CD4-positive, alpha-beta T cell (primary cell): Measurements from ENCODE around the gene IL1RAPL2. TPM values are rescaled to one million over a fixed set of nuclear protein-coding genes. Genes with fewer than 3 reads are reported as not detected.

Source experiments
- ATAC-seq: fragments of 200-7000 bp; cut with Tn5 transposase; one replicate; pipeline ENCODE4 v1.10.0; 2022; ENCODE audit warnings: mild to moderate bottlenecking; ENCODE audit not compliant: poor library complexity
- CTCF ChIA-PET: fragments of 350-600 bp; sonication (Branson Sonifier 250); formaldehyde crosslinking; loops from one replicate; lab custom pipeline; 2021; ENCODE audit warnings: antibody characterized with exemption, inconsistent platforms; lab: Charles Lee
- POLR2A ChIA-PET: fragments of 350-600 bp; sonication (Branson Sonifier 250); formaldehyde crosslinking; loops from one replicate; lab custom pipeline; 2021; ENCODE audit warnings: antibody characterized with exemption, inconsistent platforms; lab: Charles Lee
- DNase-seq, 14 experiments: peaks; one replicate each; pipeline ENCODE4 v3.0.0-alpha.2; 2013 to 2020; ENCODE audit warnings: mixed read lengths in 2 of 14
- H3K27ac ChIP-seq, 2 donors: one replicate each; pipeline versions ENCODE4 v1.5.1 to v1.7.0; 2013; ENCODE audit warnings: low read length in 2 of 2, low read depth in 1 of 2, mild to moderate bottlenecking in 1 of 2
- H3K27me3 ChIP-seq, 2 experiments: 1 replicate in 1 of 2; 2 replicates in 1 of 2; pipeline versions ENCODE4 v1.6.1 to v1.7.0; 2013; ENCODE audit warnings: low read length in 2 of 2, control low read depth in 1 of 2, mild to moderate bottlenecking in 1 of 2, moderate library complexity in 1 of 2; ENCODE audit not compliant: insufficient read depth in 2 of 2, control insufficient read depth in 1 of 2
- H3K36me3 ChIP-seq: one replicate; pipeline ENCODE4 v1.6.1; 2013; ENCODE audit warnings: low read length, control low read depth; ENCODE audit not compliant: insufficient read depth
- H3K4me1 ChIP-seq: one replicate; pipeline ENCODE4 v1.6.1; 2013; ENCODE audit warnings: low read length, control low read depth; ENCODE audit not compliant: insufficient read depth
- H3K4me3 ChIP-seq: one replicate; pipeline ENCODE4 v1.5.1; 2013; ENCODE audit warnings: mild to moderate bottlenecking, low read length, moderate library complexity
- H3K9me3 ChIP-seq, 2 experiments: 1 replicate in 1 of 2; 2 replicates in 1 of 2; pipeline versions ENCODE4 v1.6.1 to v1.7.0; 2013; ENCODE audit warnings: low read length in 2 of 2, mild to moderate bottlenecking in 2 of 2, control low read depth in 1 of 2, moderate library complexity in 1 of 2; ENCODE audit not compliant: control insufficient read depth in 1 of 2, insufficient read depth in 1 of 2
- H3K27ac Mint-ChIP-seq: one replicate; pipeline ENCODE4 v1.8.0; 2020; ENCODE audit warnings: mixed read lengths
- H3K27me3 Mint-ChIP-seq: one replicate; pipeline ENCODE4 v1.8.0; 2021; ENCODE audit warnings: mixed read lengths
- H3K36me3 Mint-ChIP-seq: one replicate; pipeline ENCODE4 v1.8.0; 2021; ENCODE audit warnings: low read depth, mixed read lengths
- H3K4me1 Mint-ChIP-seq: one replicate; pipeline ENCODE4 v1.8.0; 2021; ENCODE audit warnings: low read depth, mixed read lengths
- H3K4me3 Mint-ChIP-seq: one replicate; pipeline ENCODE4 v1.8.0; 2020; ENCODE audit warnings: mild to moderate bottlenecking, mixed read lengths
- H3K9me3 Mint-ChIP-seq: one replicate; pipeline ENCODE4 v1.8.0; 2020; ENCODE audit warnings: mixed read lengths
- intact Hi-C, 2 experiments: fragments of 100-400 bp; cut with DNase I in 1 of 2; cut with micrococcal nuclease in 1 of 2; formaldehyde crosslinking; loops; one replicate each; pipeline versions ENCODE4 v1.15.1 to v1.9.0; 2023 to 2025; cut with DNase I, micrococcal nuclease
- total RNA-seq, 174 experiments: library from RNA in 2 of 174; stranded (reverse) in 2 of 174; gene quantifications; one replicate each; pipeline ENCODE4 v1.2.3 and lab custom pipeline; 2021 to 2026
- TF ChIP-seq, protein P1 (sequence below): fragments of 200-600 bp; IDR thresholded peaks from one replicate; pipeline ENCODE4 v1.8.0; 2022; ENCODE audit warnings: antibody characterized with exemption, mild to moderate bottlenecking

IL1RAPL2 gene
- total RNA-seq, 2 experiments from 2014 or later, result not detected

DNA sequence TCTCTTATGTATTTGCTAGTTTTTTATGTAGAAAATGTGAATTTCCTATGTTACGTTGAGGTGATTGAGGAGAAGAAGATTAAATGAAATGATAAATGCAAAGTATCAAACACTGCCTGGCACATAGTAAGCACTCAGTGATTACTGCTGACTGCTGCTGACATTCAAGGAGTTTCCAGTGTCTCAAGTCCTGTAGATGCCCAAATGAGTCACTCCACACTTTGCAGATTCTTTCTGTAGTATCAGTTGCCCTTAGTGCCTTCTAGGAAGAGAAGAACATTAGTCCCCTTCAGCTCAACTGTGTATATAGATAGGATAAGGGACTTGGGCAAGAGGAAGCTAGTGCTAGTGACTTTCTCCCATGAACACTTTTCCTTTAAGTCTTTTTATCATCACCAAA lies 895.0 kb downstream of the IL1RAPL2 start:
- Mint-ChIP-seq H3K9me3 (peaks cover 4% of the 10 kb centered on the region), H3K27ac (no peak overlapping the region), H3K4me1 (no peaks in the 10 kb centered on the region), H3K36me3 (no peaks in the 10 kb centered on the region), H3K27me3 (no peaks in the 10 kb centered on the region), H3K4me3 (no peak overlapping the region)
- no peak for ATAC-seq
- Histone ChIP-seq H3K27ac (no peak overlapping the region), H3K36me3 (no peaks in the 10 kb centered on the region), H3K9me3 (no peaks in the 10 kb centered on the region), H3K4me3 (no peak overlapping the region), H3K27me3 (no peaks in the 10 kb centered on the region), H3K4me1 (no peaks in the 10 kb centered on the region)
- ChIA-PET POLR2A (no interaction called here), CTCF (no interaction called here)
- no peak for DNase-seq
- TF ChIP-seq, protein P1, sequence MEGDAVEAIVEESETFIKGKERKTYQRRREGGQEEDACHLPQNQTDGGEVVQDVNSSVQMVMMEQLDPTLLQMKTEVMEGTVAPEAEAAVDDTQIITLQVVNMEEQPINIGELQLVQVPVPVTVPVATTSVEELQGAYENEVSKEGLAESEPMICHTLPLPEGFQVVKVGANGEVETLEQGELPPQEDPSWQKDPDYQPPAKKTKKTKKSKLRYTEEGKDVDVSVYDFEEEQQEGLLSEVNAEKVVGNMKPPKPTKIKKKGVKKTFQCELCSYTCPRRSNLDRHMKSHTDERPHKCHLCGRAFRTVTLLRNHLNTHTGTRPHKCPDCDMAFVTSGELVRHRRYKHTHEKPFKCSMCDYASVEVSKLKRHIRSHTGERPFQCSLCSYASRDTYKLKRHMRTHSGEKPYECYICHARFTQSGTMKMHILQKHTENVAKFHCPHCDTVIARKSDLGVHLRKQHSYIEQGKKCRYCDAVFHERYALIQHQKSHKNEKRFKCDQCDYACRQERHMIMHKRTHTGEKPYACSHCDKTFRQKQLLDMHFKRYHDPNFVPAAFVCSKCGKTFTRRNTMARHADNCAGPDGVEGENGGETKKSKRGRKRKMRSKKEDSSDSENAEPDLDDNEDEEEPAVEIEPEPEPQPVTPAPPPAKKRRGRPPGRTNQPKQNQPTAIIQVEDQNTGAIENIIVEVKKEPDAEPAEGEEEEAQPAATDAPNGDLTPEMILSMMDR, result no peak
- intact Hi-C loops, result no loop called here

DNA sequence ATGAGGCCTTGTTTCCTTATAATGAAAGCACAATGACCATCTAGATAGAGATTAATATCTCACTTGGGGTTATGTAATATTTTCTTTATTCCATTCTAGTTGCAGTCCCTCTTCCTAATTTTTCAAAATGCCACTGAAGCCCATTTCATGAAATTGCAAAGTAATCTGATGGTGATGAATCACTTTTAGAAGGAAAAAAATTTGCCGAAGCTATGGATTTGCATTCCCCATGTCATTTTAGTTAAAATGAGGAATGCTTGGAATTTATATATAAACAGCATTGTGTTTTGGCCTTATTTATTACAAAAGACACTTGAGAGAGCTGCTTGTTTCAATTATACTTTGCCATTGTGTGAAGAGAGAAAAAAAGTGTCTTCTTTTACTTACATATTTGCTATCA lies 896.2 kb downstream of the IL1RAPL2 start:
- CTCF ChIA-PET, result no interaction called here
- Histone ChIP-seq H3K4me3 (no peak overlapping the region), H3K9me3 (no peaks in the 10 kb centered on the region), H3K4me1 (no peaks in the 10 kb centered on the region), H3K27ac (no peak overlapping the region), H3K27me3 (no peaks in the 10 kb centered on the region), H3K36me3 (no peaks in the 10 kb centered on the region)
- Mint-ChIP-seq H3K9me3 (peaks cover 4% of the 10 kb centered on the region), H3K4me1 (no peaks in the 10 kb centered on the region), H3K4me3 (no peak overlapping the region), H3K27me3 (no peaks in the 10 kb centered on the region), H3K27ac (no peak overlapping the region), H3K36me3 (no peaks in the 10 kb centered on the region)
- DNase-seq (no peak), ATAC-seq (no peak)
- intact Hi-C loops, result no loop called here
- TF ChIP-seq, protein P1, result no peak
- POLR2A ChIA-PET, result no interaction called here

DNA sequence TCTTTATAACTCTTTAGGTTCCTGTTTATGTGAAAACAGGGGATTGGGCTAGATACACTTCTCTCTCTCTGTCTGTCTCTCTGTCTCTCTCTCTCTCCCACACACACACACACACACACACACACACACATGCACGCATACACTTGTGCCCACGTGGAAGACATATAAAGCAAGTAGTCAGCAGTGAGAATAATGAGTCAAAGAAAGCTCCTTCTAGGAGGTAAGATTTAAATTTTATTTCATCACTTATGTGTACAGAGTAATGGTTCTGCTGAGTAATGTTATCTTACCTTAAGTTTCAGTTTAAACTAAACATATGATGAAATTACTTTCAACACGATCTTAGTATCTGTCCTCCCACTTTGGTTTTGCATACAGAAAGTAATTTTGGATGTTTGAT lies 897.5 kb downstream of the IL1RAPL2 start:
- H3K4me3 ChIP-seq, result no peak overlapping the region
- H3K27me3 Mint-ChIP-seq, result no peaks in the 10 kb centered on the region
- H3K36me3 Mint-ChIP-seq, result no peaks in the 10 kb centered on the region
- ChIA-PET CTCF (no interaction called here), POLR2A (no interaction called here)
- DNase-seq (no peak), ATAC-seq (no peak)
- H3K4me1 Mint-ChIP-seq, result no peaks in the 10 kb centered on the region
- H3K9me3 Mint-ChIP-seq, result peaks cover 2% of the 10 kb centered on the region
- no peaks in the 10 kb centered on the region for H3K4me1 ChIP-seq
- no peaks in the 10 kb centered on the region for H3K9me3 ChIP-seq
- TF ChIP-seq, protein P1, result no peak
- H3K27ac ChIP-seq, result no peak overlapping the region
- intact Hi-C loops, result no loop called here
- no peak overlapping the region for H3K27ac Mint-ChIP-seq
- H3K4me3 Mint-ChIP-seq, result no peak overlapping the region
- H3K36me3 ChIP-seq, result no peaks in the 10 kb centered on the region
- H3K27me3 ChIP-seq, result no peaks in the 10 kb centered on the region
